ENCODE data around the gene WDR64. TPM values are rescaled to one million over a fixed set of nuclear protein-coding genes. Genes with fewer than 3 reads are reported as not detected.

The WDR64 gene
- total and polyA plus RNA-seq, 2 experiments from 2014 or later = not detected

GRCh38 chr1:241640867-241641622 is 11.0 kb upstream of the WDR64 start (continued):
- TF ChIP-seq, protein P1, sequence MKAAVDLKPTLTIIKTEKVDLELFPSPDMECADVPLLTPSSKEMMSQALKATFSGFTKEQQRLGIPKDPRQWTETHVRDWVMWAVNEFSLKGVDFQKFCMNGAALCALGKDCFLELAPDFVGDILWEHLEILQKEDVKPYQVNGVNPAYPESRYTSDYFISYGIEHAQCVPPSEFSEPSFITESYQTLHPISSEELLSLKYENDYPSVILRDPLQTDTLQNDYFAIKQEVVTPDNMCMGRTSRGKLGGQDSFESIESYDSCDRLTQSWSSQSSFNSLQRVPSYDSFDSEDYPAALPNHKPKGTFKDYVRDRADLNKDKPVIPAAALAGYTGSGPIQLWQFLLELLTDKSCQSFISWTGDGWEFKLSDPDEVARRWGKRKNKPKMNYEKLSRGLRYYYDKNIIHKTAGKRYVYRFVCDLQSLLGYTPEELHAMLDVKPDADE (IDR thresholded peaks at IDR 0.05) = no peak
- TF ChIP-seq CTCF (conservative IDR thresholded peaks at IDR 0.05; ENCODE audit: low read depth in 2 of 2) (no peak), POLR2AphosphoS5 (IDR thresholded peaks at IDR 0.05; ENCODE audit: low read depth) (no peak), EZH2phosphoT487 (IDR thresholded peaks at IDR 0.05; ENCODE audit: unreplicated experiment) (no peak), CREB1 (CRISPR knock-in tag; IDR thresholded peaks at IDR 0.05; ENCODE audit: low read depth) (no peak)

DNA sequence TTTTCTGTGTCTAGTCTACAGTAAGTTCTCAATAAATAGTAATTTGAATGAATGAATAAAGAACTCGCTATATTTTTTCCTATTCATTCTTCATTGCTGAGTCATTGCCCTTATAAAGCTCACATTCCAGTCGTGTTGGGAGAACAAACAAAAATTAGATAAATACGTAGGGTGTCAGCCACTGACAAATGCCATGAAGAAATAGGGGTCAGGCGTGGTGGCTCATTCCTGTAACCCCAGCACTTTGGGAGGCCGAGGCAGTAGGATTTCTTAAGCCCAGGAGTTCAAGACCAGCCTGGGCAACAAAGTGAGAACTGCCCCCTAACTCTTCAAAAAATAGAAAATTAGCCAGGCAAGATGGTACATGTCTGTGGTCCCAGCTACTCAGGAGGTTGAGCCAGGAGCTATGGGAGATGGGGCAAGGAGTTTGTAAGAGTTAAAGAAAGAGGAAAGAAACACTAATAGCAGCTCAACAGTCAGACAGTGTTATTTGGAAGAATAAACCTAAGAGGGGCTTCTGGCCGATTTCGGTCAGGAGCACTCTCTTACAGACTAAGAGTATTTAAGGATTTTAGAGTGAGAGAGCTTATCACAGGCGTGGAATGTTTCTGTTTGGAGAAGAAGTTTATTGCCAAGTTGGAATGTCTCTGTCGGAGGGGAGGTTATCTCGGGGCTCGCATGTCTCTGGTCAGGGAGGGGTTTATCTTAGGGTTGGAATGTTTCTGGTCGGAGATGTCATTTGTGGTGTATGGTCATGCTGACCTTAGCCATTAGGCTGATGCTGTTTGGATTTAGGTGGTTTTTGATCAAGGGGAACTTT is 10.1 kb upstream of the WDR64 start:
- no peak overlapping the region for H3K4me3 ChIP-seq
- H3K4me1 Mint-ChIP-seq = peaks cover 29% of the 10 kb centered on the region
- H3K4me1 ChIP-seq (ENCODE audit: insufficient read depth) = peaks cover 9% of the 10 kb centered on the region
- H3K4me2 ChIP-seq = no peak overlapping the region
- H3K36me3 Mint-ChIP-seq (ENCODE audit: low read depth) = peaks cover 20% of the 10 kb centered on the region
- DNase-seq (ENCODE audit: low spot score) = no peak
- peaks cover 23% of the 10 kb centered on the region for H3K9me3 Mint-ChIP-seq
- peaks cover 4% of the 10 kb centered on the region; the same call in 1 of the 2 replicates for H3K36me3 ChIP-seq (ENCODE audit: insufficient read depth)
- no peak overlapping the region for H2AFZ ChIP-seq
- H3K79me2 ChIP-seq (replicated peaks; ENCODE audit: insufficient read depth) = peaks cover 25% of the 10 kb centered on the region
- H3K27ac ChIP-seq (ENCODE audit: low read depth) = no peak overlapping the region
- peaks cover 5% of the 10 kb centered on the region for H4K20me1 ChIP-seq (replicated peaks; ENCODE audit: insufficient read depth)
- no peak overlapping the region for H3K4me3 Mint-ChIP-seq
- no peak for ATAC-seq
- H3K27me3 Mint-ChIP-seq (ENCODE audit: insufficient read depth, low read depth, poor library complexity) = peaks cover 8% of the 10 kb centered on the region
- no peaks in the 10 kb centered on the region for H3K9me2 ChIP-seq (ENCODE audit: insufficient read depth)
- no peaks in the 10 kb centered on the region for H3F3A ChIP-seq (replicated peaks; ENCODE audit: low read depth)
- H3K27me3 ChIP-seq (ENCODE audit: insufficient read depth) = no peaks in the 10 kb centered on the region
- H3K27ac Mint-ChIP-seq = no peak overlapping the region
- TF ChIP-seq, protein P1 (IDR thresholded peaks at IDR 0.05) = no peak
- no peak for TF ChIP-seq EZH2 (IDR thresholded peaks at IDR 0.05; ENCODE audit: low read depth, unreplicated experiment)
- TF ChIP-seq, protein P2, sequence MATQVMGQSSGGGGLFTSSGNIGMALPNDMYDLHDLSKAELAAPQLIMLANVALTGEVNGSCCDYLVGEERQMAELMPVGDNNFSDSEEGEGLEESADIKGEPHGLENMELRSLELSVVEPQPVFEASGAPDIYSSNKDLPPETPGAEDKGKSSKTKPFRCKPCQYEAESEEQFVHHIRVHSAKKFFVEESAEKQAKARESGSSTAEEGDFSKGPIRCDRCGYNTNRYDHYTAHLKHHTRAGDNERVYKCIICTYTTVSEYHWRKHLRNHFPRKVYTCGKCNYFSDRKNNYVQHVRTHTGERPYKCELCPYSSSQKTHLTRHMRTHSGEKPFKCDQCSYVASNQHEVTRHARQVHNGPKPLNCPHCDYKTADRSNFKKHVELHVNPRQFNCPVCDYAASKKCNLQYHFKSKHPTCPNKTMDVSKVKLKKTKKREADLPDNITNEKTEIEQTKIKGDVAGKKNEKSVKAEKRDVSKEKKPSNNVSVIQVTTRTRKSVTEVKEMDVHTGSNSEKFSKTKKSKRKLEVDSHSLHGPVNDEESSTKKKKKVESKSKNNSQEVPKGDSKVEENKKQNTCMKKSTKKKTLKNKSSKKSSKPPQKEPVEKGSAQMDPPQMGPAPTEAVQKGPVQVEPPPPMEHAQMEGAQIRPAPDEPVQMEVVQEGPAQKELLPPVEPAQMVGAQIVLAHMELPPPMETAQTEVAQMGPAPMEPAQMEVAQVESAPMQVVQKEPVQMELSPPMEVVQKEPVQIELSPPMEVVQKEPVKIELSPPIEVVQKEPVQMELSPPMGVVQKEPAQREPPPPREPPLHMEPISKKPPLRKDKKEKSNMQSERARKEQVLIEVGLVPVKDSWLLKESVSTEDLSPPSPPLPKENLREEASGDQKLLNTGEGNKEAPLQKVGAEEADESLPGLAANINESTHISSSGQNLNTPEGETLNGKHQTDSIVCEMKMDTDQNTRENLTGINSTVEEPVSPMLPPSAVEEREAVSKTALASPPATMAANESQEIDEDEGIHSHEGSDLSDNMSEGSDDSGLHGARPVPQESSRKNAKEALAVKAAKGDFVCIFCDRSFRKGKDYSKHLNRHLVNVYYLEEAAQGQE (IDR thresholded peaks at IDR 0.05; ENCODE audit: unreplicated experiment) = no peak
- TF ChIP-seq ZNF331 (CRISPR knock-in tag; IDR thresholded peaks at IDR 0.05; ENCODE audit: low read depth) = no peak
- TF ChIP-seq STAT1 (IDR thresholded peaks at IDR 0.05; ENCODE audit: unreplicated experiment) = no peak
- TF ChIP-seq NANOG (IDR thresholded peaks at IDR 0.05; ENCODE audit: borderline replicate concordance) = no peak
- no peak for TF ChIP-seq CTCF (conservative IDR thresholded peaks at IDR 0.05; ENCODE audit: low read depth in 2 of 2)
- no peak for TF ChIP-seq ZNF114 (CRISPR knock-in tag; IDR thresholded peaks at IDR 0.05)
- TF ChIP-seq EZH2phosphoT487 (IDR thresholded peaks at IDR 0.05; ENCODE audit: unreplicated experiment) = no peak
- no peak for TF ChIP-seq JUNB (IDR thresholded peaks at IDR 0.05; ENCODE audit: unreplicated experiment)
- TF ChIP-seq CREB1 (CRISPR knock-in tag; IDR thresholded peaks at IDR 0.05; ENCODE audit: low read depth) = no peak
- no peak for TF ChIP-seq POLR2AphosphoS5 (IDR thresholded peaks at IDR 0.05; ENCODE audit: low read depth)
